Measurements from ENCODE around the gene SYNDIG1.
A peak's percentile ranks its signal among the peaks of the same experiment; 100 is the strongest.

SYNDIG1 gene

GRCh38 chr20:24629668-24630067, 160.2 kb downstream of the SYNDIG1 start:
- ChIA-PET POLR2A (no interaction called here), CTCF (no interaction called here)
- TF ChIP-seq L3MBTL2 (conservative IDR thresholded peaks at IDR 0.05), result no peak
- DNase-seq (ENCODE audit: extremely low spot score), result no peak

GRCh38 chr20:24630486-24631172, 161.2 kb downstream of the SYNDIG1 start:
- POLR2A ChIA-PET, result no interaction called here
- DNase-seq (ENCODE audit: extremely low spot score), result no peak
- CTCF ChIA-PET, result interaction anchor here (0.6 kb wide), 1 partner anchor 203 kb away, joined by 3 read pairs; no protein-coding TSS in a partner anchor
- TF ChIP-seq ZNF384 (IDR thresholded peaks at IDR 0.05), result no peak

GRCh38 chr20:24631173-24631505, 161.7 kb downstream of the SYNDIG1 start:
- POLR2A ChIA-PET, result no interaction called here
- no peak for DNase-seq (ENCODE audit: extremely low spot score)
- no peak for TF ChIP-seq FOXM1 (IDR thresholded peaks at IDR 0.05; ENCODE audit: borderline replicate concordance)
- no peak for TF ChIP-seq FOXA1 (IDR thresholded peaks at IDR 0.05)
- no peak for TF ChIP-seq CTBP1 (IDR thresholded peaks at IDR 0.05; ENCODE audit: borderline replicate concordance)
- CTCF ChIA-PET, result interaction anchor here (0.6 kb wide), 1 partner anchor 202 kb away, joined by 3 read pairs; no protein-coding TSS in a partner anchor

GRCh38 chr20:24632581-24632980, 163.2 kb downstream of the SYNDIG1 start:
- no peak for DNase-seq (ENCODE audit: extremely low spot score)
- ChIA-PET POLR2A (no interaction called here), CTCF (no interaction called here)
- no peak for TF ChIP-seq LEF1 (IDR thresholded peaks at IDR 0.05; ENCODE audit: borderline replicate concordance)
- TF ChIP-seq FOXM1 (IDR thresholded peaks at IDR 0.05; ENCODE audit: borderline replicate concordance), result no peak
- no peak for TF ChIP-seq SUZ12 (IDR thresholded peaks at IDR 0.05)
- TF ChIP-seq ARNT (IDR thresholded peaks at IDR 0.05), result no peak
- no peak for TF ChIP-seq ZNF384 (IDR thresholded peaks at IDR 0.05)
- TF ChIP-seq NFRKB (IDR thresholded peaks at IDR 0.05), result no peak

GRCh38 chr20:24633026-24633425, 163.6 kb downstream of the SYNDIG1 start:
- DNase-seq (ENCODE audit: extremely low spot score), result no peak
- POLR2A ChIA-PET, result no interaction called here
- CTCF ChIA-PET, result no interaction called here
- no peak for TF ChIP-seq PKNOX1 (IDR thresholded peaks at IDR 0.05)

- ChIA-PET CTCF (no interaction called here), POLR2A (no interaction called here)
- TF ChIP-seq ZNF384 (IDR thresholded peaks at IDR 0.05) (no peak), HDGF (IDR thresholded peaks at IDR 0.05; ENCODE audit: borderline replicate concordance) (no peak), NFRKB (IDR thresholded peaks at IDR 0.05) (no peak), L3MBTL2 (conservative IDR thresholded peaks at IDR 0.05) (no peak), BHLHE40 (IDR thresholded peaks at IDR 0.05; ENCODE audit: borderline replicate concordance) (no peak), FOXM1 (IDR thresholded peaks at IDR 0.05; ENCODE audit: borderline replicate concordance) (no peak), PKNOX1 (IDR thresholded peaks at IDR 0.05) (no peak), SUZ12 (IDR thresholded peaks at IDR 0.05) (no peak), ELF4 (IDR thresholded peaks at IDR 0.05) (no peak), CTBP1 (IDR thresholded peaks at IDR 0.05; ENCODE audit: borderline replicate concordance) (no peak), FOXA1 (IDR thresholded peaks at IDR 0.05) (no peak), SP1 (IDR thresholded peaks at IDR 0.05) (no peak), ARNT (IDR thresholded peaks at IDR 0.05) (no peak), LEF1 (IDR thresholded peaks at IDR 0.05; ENCODE audit: borderline replicate concordance) (no peak)
- DNase-seq (ENCODE audit: extremely low spot score), result no peak
These were observed 164.1 kb downstream of the SYNDIG1 start for GRCh38 chr20:24633521-24633920.

- DNase-seq (ENCODE audit: extremely low spot score), result peak; percentile 14
- ChIA-PET CTCF (no interaction called here), POLR2A (no interaction called here)
- no peak for TF ChIP-seq NFRKB (IDR thresholded peaks at IDR 0.05)
- no peak for TF ChIP-seq FOXM1 (IDR thresholded peaks at IDR 0.05; ENCODE audit: borderline replicate concordance)
- TF ChIP-seq HDGF (IDR thresholded peaks at IDR 0.05; ENCODE audit: borderline replicate concordance), result no peak
- TF ChIP-seq BHLHE40 (IDR thresholded peaks at IDR 0.05; ENCODE audit: borderline replicate concordance), result no peak
- no peak for TF ChIP-seq TARDBP (IDR thresholded peaks at IDR 0.05)
- TF ChIP-seq PKNOX1 (IDR thresholded peaks at IDR 0.05), result no peak
- TF ChIP-seq FOXA1 (IDR thresholded peaks at IDR 0.05), result no peak
- TF ChIP-seq LEF1 (IDR thresholded peaks at IDR 0.05; ENCODE audit: borderline replicate concordance), result no peak
- no peak for TF ChIP-seq SUZ12 (IDR thresholded peaks at IDR 0.05)
- no peak for TF ChIP-seq ZNF384 (IDR thresholded peaks at IDR 0.05)
- TF ChIP-seq FOXK2 (IDR thresholded peaks at IDR 0.05), result no peak
- no peak for TF ChIP-seq SP1 (IDR thresholded peaks at IDR 0.05)
- no peak for TF ChIP-seq CTBP1 (IDR thresholded peaks at IDR 0.05; ENCODE audit: borderline replicate concordance)
- no peak for TF ChIP-seq L3MBTL2 (conservative IDR thresholded peaks at IDR 0.05)
These were observed 165.4 kb downstream of the SYNDIG1 start for GRCh38 chr20:24634855-24635254.

- ChIA-PET CTCF (no interaction called here), POLR2A (no interaction called here)
- no peak for TF ChIP-seq BHLHE40 (IDR thresholded peaks at IDR 0.05; ENCODE audit: borderline replicate concordance)
- TF ChIP-seq SP1 (IDR thresholded peaks at IDR 0.05), result no peak
- no peak for TF ChIP-seq ZNF384 (IDR thresholded peaks at IDR 0.05)
- TF ChIP-seq SUZ12 (IDR thresholded peaks at IDR 0.05), result no peak
- TF ChIP-seq LEF1 (IDR thresholded peaks at IDR 0.05; ENCODE audit: borderline replicate concordance), result no peak
- no peak for TF ChIP-seq PKNOX1 (IDR thresholded peaks at IDR 0.05)
- no peak for TF ChIP-seq HDGF (IDR thresholded peaks at IDR 0.05; ENCODE audit: borderline replicate concordance)
- TF ChIP-seq NFRKB (IDR thresholded peaks at IDR 0.05), result no peak
- TF ChIP-seq TARDBP (IDR thresholded peaks at IDR 0.05), result no peak
- TF ChIP-seq FOXA1 (IDR thresholded peaks at IDR 0.05), result no peak
- no peak for TF ChIP-seq L3MBTL2 (conservative IDR thresholded peaks at IDR 0.05)
- no peak for TF ChIP-seq ARNT (IDR thresholded peaks at IDR 0.05)
- no peak for DNase-seq (ENCODE audit: extremely low spot score)
These were observed 167.2 kb downstream of the SYNDIG1 start for GRCh38 chr20:24636626-24637025.
